GM12878 (cell line): Measurements from ENCODE around the gene MAP3K7CL. TPM values are rescaled to one million over a fixed set of nuclear protein-coding genes. Genes with fewer than 3 reads are reported as not detected.

ENCODE experiments used
- ATAC-seq: fragments of 200-7000 bp; cut with Tn5 transposase; 3 replicates; pipeline ENCODE4 v1.9.1; 2020; ENCODE audit warnings: mild to moderate bottlenecking, moderate library complexity
- BruUV-seq: library from RNA; stranded (reverse); fragments of 400-500 nt; replicated peaks from 2 replicates; lab custom pipeline; 2021; lab: Mats Ljungman, UMichigan
- CTCF ChIA-PET: fragments of 300-600 bp; sonication (Branson Sonifier 250); formaldehyde crosslinking; extraction: SDS; loops from one replicate; lab custom pipeline; 2021; ENCODE audit warnings: inconsistent platforms; lab: Yijun Ruan, JAX
- POLR2A ChIA-PET: fragments of 350-600 bp; formaldehyde crosslinking; extraction: SDS; loops from one replicate; lab custom pipeline; 2021; ENCODE audit warnings: inconsistent platforms; lab: Charles Lee
- RAD21 ChIA-PET: fragments of 300-600 bp; sonication (Branson Sonifier 250); formaldehyde crosslinking; loops from one replicate; lab custom pipeline; 2023; ENCODE audit warnings: antibody characterized with exemption; ENCODE audit not compliant: unreplicated experiment; lab: Charles Lee
- SMC1A ChIA-PET: fragments of 300-600 bp; sonication (Branson Sonifier 250); formaldehyde crosslinking; loops from one replicate; lab custom pipeline; 2023; ENCODE audit not compliant: unreplicated experiment, uncharacterized antibody; lab: Charles Lee
- DNase-seq: peaks from one replicate; pipeline ENCODE4 v3.0.0-alpha.2; 2011; ENCODE audit warnings: low read depth, low spot score
- FAIRE-seq: peaks from 3 replicates; lab custom pipeline; 2011; peaks lifted over from hg19 to GRCh38; lab: Jason Lieb, UNC
- H2AFZ ChIP-seq: 2 replicates; pipeline ENCODE4 v1.6.0; 2011; ENCODE audit warnings: low read depth, low read length, control low read depth; ENCODE audit not compliant: control insufficient read depth
- H3K27ac ChIP-seq: 2 replicates; pipeline ENCODE4 v1.5.1; 2011; ENCODE audit warnings: control low read depth; ENCODE audit not compliant: control insufficient read depth, insufficient read depth
- H3K27me3 ChIP-seq, 2 experiments: replicated peaks in 1 of 2; 2 replicates each; pipeline versions ENCODE4 v1.6.0 to v1.6.1; 2011; ENCODE audit warnings: low read length in 1 of 2; ENCODE audit not compliant: control insufficient read depth in 2 of 2, insufficient read depth in 2 of 2
- H3K36me3 ChIP-seq, 2 experiments: 2 replicates each; pipeline ENCODE4 v1.5.1; 2011; ENCODE audit warnings: low read length in 1 of 2; ENCODE audit not compliant: control insufficient read depth in 2 of 2, insufficient read depth in 2 of 2
- H3K4me1 ChIP-seq: 2 replicates; pipeline ENCODE4 v1.6.1; 2011; ENCODE audit warnings: mild to moderate bottlenecking, low read length, moderate library complexity, mixed read lengths; ENCODE audit not compliant: control insufficient read depth, insufficient read depth
- H3K4me2 ChIP-seq: 2 replicates; pipeline ENCODE4 v1.6.0; 2011; ENCODE audit warnings: control low read depth; ENCODE audit not compliant: control insufficient read depth, insufficient read depth
- H3K4me3 ChIP-seq: fragments of 200-600 bp; sonication (generic); 2 replicates; pipeline ENCODE4 v1.5.1; 2016
- H3K79me2 ChIP-seq: 2 replicates; pipeline ENCODE4 v1.6.0; 2011; ENCODE audit warnings: low read length; ENCODE audit not compliant: control insufficient read depth, insufficient read depth
- H3K9ac ChIP-seq: 2 replicates; pipeline ENCODE4 v1.8.0; 2011; ENCODE audit warnings: low read length, control low read depth, mixed read lengths; ENCODE audit not compliant: control insufficient read depth, insufficient read depth
- H3K9me3 ChIP-seq: replicated peaks from 3 replicates; pipeline ENCODE4 v1.5.1; 2011; ENCODE audit warnings: mild to moderate bottlenecking, low read length; ENCODE audit not compliant: control insufficient read depth, insufficient read depth
- H4K20me1 ChIP-seq: 2 replicates; pipeline ENCODE4 v1.6.0; 2011; ENCODE audit not compliant: control insufficient read depth, insufficient read depth
- BCL11A ChIP-seq: IDR thresholded peaks from 2 replicates; pipeline ENCODE4 v1.6.1; 2011; ENCODE audit warnings: low read depth, low read length
- DPF2 ChIP-seq: fragments of 450-650 bp; IDR thresholded peaks from 2 replicates; pipeline ENCODE4 v1.6.1; 2017; ENCODE audit warnings: mild to moderate bottlenecking
- RB1 ChIP-seq: fragments of 450-650 bp; formaldehyde crosslinking; IDR thresholded peaks from 2 replicates; pipeline ENCODE4 v1.6.1; 2017; ENCODE audit warnings: mild to moderate bottlenecking, borderline replicate concordance
- RBBP5 ChIP-seq: fragments of 200-600 bp; sonication (generic); conservative IDR thresholded peaks from 2 replicates; pipeline ENCODE4 v1.6.1; 2016
- TBL1XR1 ChIP-seq: IDR thresholded peaks from 2 replicates; pipeline ENCODE4 v1.6.1; 2012; ENCODE audit warnings: low read depth, low read length, improper control_type of control experiment
- WGBS: methylation state at CpG from one replicate; pipeline ENCODE4 v1.1.6; 2016; ENCODE audit warnings: low lambda C conversion rate; ENCODE audit not compliant: insufficient replicate concordance, insufficient coverage; ENCODE audit errors: missing lambda C conversion rate; 5-methylcytosine and 5-hydroxymethylcytosine counted together
- in situ Hi-C: fragments of 300-500 bp; cut with MboI; formaldehyde crosslinking; loops from 9 replicates; pipeline ENCODE4 v1.14.3; 2018; ENCODE audit warnings: mixed read lengths
- intact Hi-C: fragments of 100-400 bp; cut with micrococcal nuclease; formaldehyde crosslinking; loops from one replicate; pipeline ENCODE4 v1.14.2; 2022; ENCODE audit not compliant: unreplicated experiment
- polyA plus RNA-seq, 11 experiments: library from polyadenylated mRNA; depleted of rRNA in 4 of 11; unstranded in 6 of 11; stranded (reverse) in 5 of 11; fragments of >200 nt; fragmentation: Nextera tagmentation in 4 of 11; fragmentation: Illumina TruSeq in 1 of 11; extraction: Ambion mirVana in 4 of 11; extraction: Trizol in 1 of 11; gene quantifications; 1 replicate in 1 of 11; 2 replicates in 10 of 11; pipeline versions ENCODE4 v1.2.1 to v1.2.3, GENCODE V29; 2011 to 2016; ENCODE audit warnings: inconsistent platforms in 2 of 11, missing spikeins in 2 of 11, low read depth in 1 of 11
- total RNA-seq, 4 experiments: library from RNA; depleted of rRNA in 3 of 4; stranded (reverse); fragments of >200 nt in 3 of 4; fragmentation: Illumina TruSeq in 1 of 4; extraction: Trizol in 1 of 4; gene quantifications; 2 replicates each; pipeline versions ENCODE4 v1.2.1 to v1.2.3, GENCODE V29; 2013 to 2021
- TF ChIP-seq, protein P1 (sequence below), 3 experiments: IDR thresholded peaks in 2 of 3; conservative IDR thresholded peaks in 1 of 3; 2 replicates each; pipeline ENCODE4 v1.5.1; 2011; ENCODE audit warnings: low read depth in 3 of 3, low read length in 3 of 3, mild to moderate bottlenecking in 3 of 3, control low read depth in 2 of 3, moderate library complexity in 2 of 3, inconsistent platforms in 1 of 3, mixed read lengths in 1 of 3; ENCODE audit not compliant: control insufficient read depth in 2 of 3, insufficient read depth in 1 of 3; ENCODE audit errors: extremely low read depth in 1 of 3
- TF ChIP-seq, protein P2 (sequence below): IDR thresholded peaks from 2 replicates; pipeline ENCODE4 v1.6.1; 2011; ENCODE audit warnings: borderline replicate concordance, low read depth, mild to moderate bottlenecking, moderate library complexity, mixed read lengths, low read length; ENCODE audit not compliant: insufficient read depth; ENCODE audit errors: extremely low read length
- TF ChIP-seq, protein P3 (sequence below): IDR thresholded peaks from 2 replicates; pipeline ENCODE4 v1.6.1; 2012; ENCODE audit warnings: improper control_type of control experiment, low read depth, low read length; ENCODE audit not compliant: insufficient replicate concordance

MAP3K7CL gene
- total and polyA plus RNA-seq, 10 of the 15 experiments (the other 5 are each of a cell fraction or from before 2014, with no cell fraction given) = 3.2 to 19.7 (median 6.6) TPM

DNA sequence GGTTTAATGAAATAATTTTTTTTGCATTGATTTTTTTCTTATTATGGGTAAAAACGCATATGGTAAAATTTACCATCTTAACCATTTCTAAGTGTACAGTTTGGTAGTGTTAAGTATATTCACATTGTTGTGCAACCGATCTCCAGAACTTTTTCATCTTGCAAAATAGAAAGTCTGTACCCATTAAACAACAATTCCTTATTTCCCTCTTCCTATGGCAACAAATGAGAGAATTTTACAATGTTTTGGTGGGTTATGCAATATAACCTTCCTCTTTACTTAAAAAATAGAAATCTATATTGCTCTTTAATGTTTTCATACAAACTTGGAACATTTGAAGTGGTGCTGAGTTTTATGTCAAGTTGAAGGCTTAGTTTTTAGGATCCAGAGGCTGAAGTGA, 26.6 kb downstream of the MAP3K7CL start (continued):
- TF ChIP-seq, protein P1, sequence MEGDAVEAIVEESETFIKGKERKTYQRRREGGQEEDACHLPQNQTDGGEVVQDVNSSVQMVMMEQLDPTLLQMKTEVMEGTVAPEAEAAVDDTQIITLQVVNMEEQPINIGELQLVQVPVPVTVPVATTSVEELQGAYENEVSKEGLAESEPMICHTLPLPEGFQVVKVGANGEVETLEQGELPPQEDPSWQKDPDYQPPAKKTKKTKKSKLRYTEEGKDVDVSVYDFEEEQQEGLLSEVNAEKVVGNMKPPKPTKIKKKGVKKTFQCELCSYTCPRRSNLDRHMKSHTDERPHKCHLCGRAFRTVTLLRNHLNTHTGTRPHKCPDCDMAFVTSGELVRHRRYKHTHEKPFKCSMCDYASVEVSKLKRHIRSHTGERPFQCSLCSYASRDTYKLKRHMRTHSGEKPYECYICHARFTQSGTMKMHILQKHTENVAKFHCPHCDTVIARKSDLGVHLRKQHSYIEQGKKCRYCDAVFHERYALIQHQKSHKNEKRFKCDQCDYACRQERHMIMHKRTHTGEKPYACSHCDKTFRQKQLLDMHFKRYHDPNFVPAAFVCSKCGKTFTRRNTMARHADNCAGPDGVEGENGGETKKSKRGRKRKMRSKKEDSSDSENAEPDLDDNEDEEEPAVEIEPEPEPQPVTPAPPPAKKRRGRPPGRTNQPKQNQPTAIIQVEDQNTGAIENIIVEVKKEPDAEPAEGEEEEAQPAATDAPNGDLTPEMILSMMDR (IDR thresholded peaks at IDR 0.05 in 2 of 3, conservative IDR thresholded peaks at IDR 0.05 in 1 of 3; ENCODE audit: control insufficient read depth in 2 of 3, extremely low read depth in 1 of 3, insufficient read depth in 1 of 3, low read depth in 3 of 3, low read length in 3 of 3) = no peak
- TF ChIP-seq, protein P2, sequence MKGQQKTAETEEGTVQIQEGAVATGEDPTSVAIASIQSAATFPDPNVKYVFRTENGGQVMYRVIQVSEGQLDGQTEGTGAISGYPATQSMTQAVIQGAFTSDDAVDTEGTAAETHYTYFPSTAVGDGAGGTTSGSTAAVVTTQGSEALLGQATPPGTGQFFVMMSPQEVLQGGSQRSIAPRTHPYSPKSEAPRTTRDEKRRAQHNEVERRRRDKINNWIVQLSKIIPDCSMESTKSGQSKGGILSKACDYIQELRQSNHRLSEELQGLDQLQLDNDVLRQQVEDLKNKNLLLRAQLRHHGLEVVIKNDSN = no peak
- TF ChIP-seq, all 136 proteins: peak for 0

DNA sequence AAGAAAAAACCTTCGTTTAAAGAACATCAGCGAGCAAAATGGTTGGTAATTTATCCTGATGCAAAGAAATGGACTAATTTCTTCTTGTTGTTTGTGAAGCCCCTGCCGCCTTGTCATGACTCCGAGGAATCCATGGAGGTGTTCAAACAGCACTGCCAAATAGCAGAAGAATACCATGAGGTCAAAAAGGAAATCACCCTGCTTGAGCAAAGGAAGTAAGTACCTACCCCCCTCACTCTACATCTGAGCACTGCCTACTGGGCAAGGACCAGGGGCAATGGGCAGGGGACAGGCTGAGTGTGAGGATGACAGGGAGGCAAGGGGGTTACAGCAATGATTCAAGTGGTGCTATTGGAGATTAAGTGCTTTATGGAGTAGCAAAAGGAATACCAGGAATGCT, 29.4 kb downstream of the MAP3K7CL start:
- H4K20me1 ChIP-seq = no peaks in the 10 kb centered on the region
- H3K27me3 ChIP-seq = no peaks in the 10 kb centered on the region
- no peak for TF ChIP-seq RB1
- no peak for TF ChIP-seq BCL11A
- no peak for TF ChIP-seq DPF2
- no peak for TF ChIP-seq RBBP5
- no peak for TF ChIP-seq TBL1XR1
- TF ChIP-seq, protein P3, sequence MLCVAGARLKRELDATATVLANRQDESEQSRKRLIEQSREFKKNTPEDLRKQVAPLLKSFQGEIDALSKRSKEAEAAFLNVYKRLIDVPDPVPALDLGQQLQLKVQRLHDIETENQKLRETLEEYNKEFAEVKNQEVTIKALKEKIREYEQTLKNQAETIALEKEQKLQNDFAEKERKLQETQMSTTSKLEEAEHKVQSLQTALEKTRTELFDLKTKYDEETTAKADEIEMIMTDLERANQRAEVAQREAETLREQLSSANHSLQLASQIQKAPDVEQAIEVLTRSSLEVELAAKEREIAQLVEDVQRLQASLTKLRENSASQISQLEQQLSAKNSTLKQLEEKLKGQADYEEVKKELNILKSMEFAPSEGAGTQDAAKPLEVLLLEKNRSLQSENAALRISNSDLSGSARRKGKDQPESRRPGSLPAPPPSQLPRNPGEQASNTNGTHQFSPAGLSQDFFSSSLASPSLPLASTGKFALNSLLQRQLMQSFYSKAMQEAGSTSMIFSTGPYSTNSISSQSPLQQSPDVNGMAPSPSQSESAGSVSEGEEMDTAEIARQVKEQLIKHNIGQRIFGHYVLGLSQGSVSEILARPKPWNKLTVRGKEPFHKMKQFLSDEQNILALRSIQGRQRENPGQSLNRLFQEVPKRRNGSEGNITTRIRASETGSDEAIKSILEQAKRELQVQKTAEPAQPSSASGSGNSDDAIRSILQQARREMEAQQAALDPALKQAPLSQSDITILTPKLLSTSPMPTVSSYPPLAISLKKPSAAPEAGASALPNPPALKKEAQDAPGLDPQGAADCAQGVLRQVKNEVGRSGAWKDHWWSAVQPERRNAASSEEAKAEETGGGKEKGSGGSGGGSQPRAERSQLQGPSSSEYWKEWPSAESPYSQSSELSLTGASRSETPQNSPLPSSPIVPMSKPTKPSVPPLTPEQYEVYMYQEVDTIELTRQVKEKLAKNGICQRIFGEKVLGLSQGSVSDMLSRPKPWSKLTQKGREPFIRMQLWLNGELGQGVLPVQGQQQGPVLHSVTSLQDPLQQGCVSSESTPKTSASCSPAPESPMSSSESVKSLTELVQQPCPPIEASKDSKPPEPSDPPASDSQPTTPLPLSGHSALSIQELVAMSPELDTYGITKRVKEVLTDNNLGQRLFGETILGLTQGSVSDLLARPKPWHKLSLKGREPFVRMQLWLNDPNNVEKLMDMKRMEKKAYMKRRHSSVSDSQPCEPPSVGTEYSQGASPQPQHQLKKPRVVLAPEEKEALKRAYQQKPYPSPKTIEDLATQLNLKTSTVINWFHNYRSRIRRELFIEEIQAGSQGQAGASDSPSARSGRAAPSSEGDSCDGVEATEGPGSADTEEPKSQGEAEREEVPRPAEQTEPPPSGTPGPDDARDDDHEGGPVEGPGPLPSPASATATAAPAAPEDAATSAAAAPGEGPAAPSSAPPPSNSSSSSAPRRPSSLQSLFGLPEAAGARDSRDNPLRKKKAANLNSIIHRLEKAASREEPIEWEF = no peak
- H3K9ac ChIP-seq = no peak overlapping the region
- FAIRE-seq (no peak), DNase-seq (no peak), ATAC-seq (no peak)
- SMC1A ChIA-PET = interaction anchor here (1.0 to 1.8 kb wide), 3 partner anchors 11 to 67 kb away, joined by 3 to 6 read pairs (median 3); no protein-coding TSS in a partner anchor
- H3K9me3 ChIP-seq = no peaks in the 10 kb centered on the region
- RAD21 ChIA-PET = interaction anchor here (1.0 kb wide), 1 partner anchor 39 kb away, joined by 3 read pairs; no protein-coding TSS in a partner anchor
- CTCF ChIA-PET = interaction anchor here (0.9 to 1.4 kb wide), 3 partner anchors 11 to 64 kb away, joined by 3 to 4 read pairs (median 3); no protein-coding TSS in a partner anchor
- H3K4me1 ChIP-seq = no peaks in the 10 kb centered on the region
- WGBS = 98% methylated on average over 4 of the region's 4 CpGs
- no peak overlapping the region for H3K4me2 ChIP-seq
- POLR2A ChIA-PET = no interaction called here
- H3K36me3 ChIP-seq = no peaks in the 10 kb centered on the region
- no peak overlapping the region for H2AFZ ChIP-seq
- in situ Hi-C loops = loop anchor here (5.0 kb wide), 1 partner anchor 212 kb away; no protein-coding TSS in a partner anchor
- no TSS peak for BruUV-seq
- H3K4me3 ChIP-seq = no peak overlapping the region
- no peak overlapping the region for H3K27ac ChIP-seq
- H3K79me2 ChIP-seq = no peaks in the 10 kb centered on the region
- intact Hi-C loops = no loop called here
